Activated CD4-positive, CD25-positive, alpha-beta regulatory T cell treated with anti-CD3 and anti-CD28 coated beads, Interleukin-2, amount 50 U/mL, for 16 hours (primary cell): ENCODE data around the gene ADAM12.

Source experiments
- DNase-seq: peaks from one replicate; pipeline ENCODE4 v3.0.0-alpha.2; 2020; ENCODE audit warnings: low read depth, low spot score

Gene ADAM12

DNA sequence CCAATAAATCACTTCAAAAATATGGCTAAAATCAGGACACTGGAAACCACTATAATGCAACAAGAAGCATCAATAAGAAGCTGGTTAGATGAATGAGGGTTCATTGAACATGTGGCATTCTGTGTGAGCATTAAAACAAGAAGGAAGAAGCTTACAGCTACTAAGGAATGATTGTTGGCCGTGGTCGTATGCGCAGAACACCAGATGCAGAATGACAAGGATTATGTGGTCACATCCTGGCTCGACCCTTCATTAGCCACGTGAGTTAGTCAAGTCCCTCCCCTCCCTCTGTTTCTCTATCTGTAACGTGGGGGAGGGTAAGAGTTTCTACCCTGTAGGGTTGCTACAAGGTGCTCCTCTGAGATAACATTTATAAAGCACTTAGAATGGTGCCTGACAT is 174.3 kb downstream of the ADAM12 start:
- DNase-seq: no peak

DNA sequence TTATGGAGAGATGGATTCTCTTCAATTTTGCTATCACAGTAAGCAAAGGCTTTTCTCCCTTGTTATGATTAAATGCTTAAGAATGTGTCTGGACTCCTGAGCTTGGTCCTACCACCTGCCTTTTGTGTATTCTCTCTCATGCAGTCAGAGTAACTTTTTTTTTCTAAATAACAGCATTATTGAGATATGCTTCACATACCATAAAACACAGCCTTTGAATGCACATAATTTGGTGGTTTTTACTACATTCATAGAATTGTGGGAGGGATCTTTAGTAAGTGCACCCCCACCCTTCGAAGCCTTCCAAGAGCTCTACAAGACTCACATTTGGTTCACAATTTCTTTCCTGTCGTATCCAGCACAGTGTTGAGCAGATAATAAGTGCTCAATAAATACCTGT is 175.5 kb downstream of the ADAM12 start:
- no peak for DNase-seq

- no peak for DNase-seq
Measured at GRCh38 chr10:126210051-126210651, 178.1 kb downstream of the ADAM12 start.

DNA sequence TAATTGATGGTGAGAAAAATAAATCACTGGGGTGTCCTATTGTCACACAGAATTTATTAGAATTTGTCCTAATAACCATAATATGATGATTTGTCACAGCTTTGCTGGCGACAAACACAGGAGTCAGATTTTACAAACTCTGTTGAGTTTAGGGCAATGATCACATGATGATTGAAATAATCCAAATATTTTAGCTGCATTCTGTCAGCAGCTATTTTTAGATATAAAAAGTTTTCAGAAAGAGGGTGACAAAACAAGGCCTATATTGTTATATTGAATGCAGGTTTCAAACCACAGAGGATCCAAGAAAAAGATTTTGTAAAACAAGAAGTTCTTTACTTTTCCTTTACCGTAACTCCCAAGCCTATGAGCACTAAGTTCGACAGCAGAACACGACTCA is 178.8 kb downstream of the ADAM12 start:
- DNase-seq: no peak

GRCh38 chr10:126208726-126209302 is 179.5 kb downstream of the ADAM12 start:
- DNase-seq: no peak

GRCh38 chr10:126207851-126208250 is 180.4 kb downstream of the ADAM12 start:
- DNase-seq: no peak

DNA sequence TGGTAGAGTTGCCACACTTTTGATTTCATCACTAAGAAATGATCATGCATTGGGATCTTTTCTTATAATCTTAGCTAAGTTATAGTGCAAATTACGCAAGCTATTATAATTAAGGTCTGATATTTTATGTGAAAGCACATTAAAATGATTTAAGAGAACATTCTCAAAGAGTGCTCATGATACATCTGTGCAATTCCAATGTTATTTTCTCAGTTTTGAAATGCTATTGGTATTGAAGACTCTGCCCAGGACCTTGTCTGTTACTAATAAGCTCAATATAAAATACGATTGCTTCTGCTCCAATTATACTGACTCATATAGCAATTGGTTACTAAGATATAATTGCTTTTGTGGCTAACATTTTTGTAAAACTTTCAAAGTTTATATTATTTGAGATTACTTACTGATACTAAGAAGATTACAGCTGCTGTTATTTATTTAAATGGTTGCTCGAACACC is 180.9 kb downstream of the ADAM12 start:
- DNase-seq: no peak

DNA sequence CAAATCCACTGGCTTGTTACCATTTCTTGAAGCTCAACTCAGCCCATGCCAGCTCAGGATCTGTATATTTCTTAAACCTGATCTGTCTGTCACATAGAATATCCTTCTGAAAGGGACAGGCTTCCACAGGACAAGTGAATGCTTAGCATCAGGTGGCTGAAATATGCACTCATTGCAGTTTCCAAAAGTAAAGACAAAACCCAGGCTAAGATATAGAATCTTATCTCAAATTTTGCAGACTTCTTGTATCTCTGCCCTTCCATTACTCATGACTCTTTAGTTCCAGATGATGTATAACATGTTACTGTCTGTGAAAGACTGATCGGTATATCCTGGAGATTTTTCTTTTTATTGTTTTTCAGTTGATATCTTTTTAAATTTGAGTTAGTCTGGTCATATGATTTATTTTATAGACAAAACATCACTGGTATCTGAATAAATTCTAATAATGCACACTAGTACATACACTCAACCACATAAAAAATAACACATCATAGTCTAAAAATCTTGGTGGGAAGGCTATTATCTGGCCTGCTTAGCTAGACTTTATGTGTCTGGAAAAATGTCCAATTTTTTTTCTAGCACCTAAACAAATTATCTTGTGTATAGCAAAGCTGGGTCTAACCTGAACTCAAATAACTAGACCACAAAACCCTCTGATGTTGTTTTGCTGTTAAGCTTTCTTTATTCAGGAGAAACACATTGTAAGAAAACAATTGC is 182.6 kb downstream of the ADAM12 start:
- DNase-seq: no peak

- DNase-seq: no peak
Measured at GRCh38 chr10:126204320-126204719, 184.0 kb downstream of the ADAM12 start.

DNA sequence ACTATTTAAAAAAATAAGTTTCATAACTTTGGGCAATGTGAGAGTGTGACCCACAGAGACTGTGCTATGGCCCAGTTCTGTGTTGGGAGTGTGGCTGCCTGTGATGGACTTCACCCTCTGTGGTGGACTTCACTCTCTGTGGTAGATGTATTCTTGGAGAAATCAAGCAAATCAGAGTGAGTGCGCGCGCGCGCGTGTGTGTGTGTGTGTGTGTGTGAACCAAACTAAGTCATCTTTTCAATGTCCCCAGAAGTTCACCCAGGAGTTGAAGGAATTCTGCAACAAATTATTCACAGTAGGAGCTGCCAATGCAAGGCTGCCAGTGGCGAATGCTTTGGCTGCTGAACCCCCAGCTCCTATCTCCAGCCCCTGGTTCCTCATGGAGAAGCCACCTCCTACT is 184.5 kb downstream of the ADAM12 start:
- DNase-seq: no peak

DNA sequence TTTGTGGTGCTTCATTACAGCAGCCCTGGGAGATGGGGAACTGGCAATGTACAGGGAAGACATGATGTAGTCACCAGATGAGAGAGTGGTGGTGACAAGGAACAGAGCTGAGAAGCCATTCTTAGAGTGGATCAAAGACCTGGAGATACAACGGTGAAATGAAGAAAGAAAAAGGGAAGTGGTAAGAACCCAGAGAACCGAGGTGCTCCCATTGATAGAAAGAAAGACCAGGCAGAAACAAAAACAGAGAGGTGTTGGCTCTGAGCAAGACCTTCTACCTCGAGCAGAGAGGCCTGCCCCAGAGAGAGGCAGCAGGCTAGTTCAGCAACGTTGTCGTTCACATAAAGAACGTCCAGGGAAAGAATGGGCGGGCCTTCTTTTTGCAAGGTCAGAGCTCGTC is 186.7 kb downstream of the ADAM12 start:
- no peak for DNase-seq

DNA sequence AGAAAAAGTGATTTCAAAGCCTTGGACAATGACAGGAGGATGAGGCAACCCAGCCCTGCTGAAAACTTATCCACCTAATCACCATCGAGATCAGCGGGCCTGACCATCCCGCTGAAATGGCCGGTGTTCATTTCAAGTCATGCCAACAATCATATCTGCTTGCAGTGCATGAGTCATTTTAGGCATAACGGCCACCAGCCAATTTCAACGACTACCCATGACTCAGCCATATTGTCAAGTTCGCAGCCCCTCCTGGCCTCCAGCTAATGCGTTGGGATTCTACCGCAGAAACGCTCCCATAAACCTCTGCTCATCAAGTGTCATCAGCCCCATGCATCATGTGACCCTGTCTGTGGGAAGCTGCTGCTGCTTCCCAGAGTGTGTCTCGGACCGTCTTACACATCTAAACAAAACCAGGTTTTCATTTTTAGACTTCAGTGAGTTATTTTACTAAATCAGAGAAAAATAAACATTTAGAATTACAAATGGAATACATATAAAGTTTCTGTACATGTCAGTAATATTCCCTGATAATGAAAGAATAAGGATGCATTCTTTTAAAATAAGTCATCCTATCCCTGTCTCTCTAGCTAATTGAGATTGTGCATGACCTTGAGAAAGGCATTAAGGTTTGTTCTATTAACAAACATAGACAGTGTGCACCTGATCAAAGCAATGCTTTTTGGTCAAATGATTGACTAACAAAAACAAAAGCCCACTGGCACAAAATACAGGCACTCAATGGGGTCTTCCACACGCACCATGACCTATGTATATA is 188.9 kb downstream of the ADAM12 start:
- no peak for DNase-seq

DNA sequence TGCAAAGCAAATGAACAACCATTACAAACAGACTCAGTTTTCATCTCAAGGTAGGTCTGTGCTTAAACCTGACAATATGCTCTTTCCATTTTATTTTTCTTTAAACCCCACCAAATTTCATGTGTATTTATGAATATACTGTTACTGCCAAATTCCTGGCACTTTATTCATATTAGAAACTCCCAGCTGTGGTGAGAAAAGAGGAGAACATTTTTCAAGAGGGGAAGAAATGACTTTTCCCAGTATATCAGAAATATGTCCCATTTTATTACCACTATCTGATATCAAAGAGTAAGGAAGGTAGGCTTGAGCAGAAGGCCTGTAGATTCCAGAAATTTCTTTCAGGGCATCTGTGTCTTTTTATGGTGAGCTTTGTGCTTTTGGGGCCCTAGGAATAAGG is 189.6 kb downstream of the ADAM12 start:
- no peak for DNase-seq

DNA sequence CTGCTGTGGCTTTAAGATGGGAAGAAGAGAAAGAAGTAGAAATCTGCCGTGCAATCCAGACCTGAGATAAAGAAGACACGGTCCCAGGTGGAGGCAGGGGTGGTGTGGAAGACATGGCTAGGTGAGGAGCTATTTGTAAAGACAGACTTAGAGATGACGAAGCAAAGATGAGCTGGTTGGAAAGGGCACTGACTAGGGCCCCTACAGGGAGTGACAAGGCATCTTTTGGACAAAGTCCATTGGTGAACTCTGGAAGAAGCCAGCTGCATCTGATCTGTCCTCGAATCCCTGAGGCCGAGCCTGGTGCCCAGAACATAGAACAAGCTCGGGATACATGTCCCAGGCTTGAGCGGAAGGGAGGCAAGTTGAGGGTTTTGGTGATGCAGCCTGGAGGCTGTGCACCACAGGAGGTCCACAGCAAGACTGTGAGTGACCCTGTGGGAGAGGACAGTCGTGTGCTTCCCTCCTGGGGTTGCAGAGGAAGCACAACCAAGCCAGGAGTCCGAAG is 191.2 kb downstream of the ADAM12 start:
- DNase-seq: no peak

DNA sequence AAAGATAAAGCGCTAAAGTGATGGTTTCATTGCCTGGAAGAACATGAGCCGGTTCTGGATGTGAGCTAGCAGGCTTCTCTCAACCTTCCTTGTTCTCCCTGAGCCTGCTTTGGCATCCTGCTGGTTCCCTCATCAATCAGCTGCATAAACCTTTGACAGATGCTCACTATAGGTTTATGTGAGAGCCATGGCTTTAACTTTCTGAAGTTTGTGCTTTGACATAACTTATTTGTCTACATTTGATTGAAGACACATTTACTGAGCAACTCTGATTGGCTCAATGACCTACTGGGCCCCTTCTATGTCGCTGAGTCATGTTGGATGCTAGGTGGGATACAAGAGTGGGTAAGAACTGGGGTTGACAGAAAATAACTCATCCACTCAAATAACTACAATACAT is 192.0 kb downstream of the ADAM12 start:
- DNase-seq: no peak

- no peak for DNase-seq
Measured at GRCh38 chr10:126191192-126191591, 197.1 kb downstream of the ADAM12 start.

DNA sequence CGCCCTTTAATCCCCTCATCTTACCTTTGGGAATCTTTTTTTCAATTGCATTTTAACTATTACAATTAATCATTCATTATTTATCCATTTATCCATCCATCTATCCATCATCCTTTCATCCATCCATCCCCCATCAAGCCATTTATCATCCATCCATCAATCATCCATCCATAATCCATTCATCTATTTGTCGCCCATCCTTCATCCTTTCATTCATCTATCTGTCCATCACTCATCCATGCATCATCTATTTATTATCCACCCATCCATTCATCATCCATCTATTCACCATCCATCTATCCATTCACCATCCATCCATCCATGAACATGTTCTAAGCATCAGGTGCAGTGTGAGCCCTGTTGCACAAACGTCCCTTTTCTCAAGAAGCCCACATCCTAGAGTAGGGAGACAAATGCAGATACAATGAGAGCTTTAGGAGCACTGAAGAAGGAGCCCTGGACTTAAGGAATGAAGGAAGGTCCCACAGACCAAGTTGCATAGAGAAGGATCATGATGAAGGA is 199.5 kb downstream of the ADAM12 start:
- DNase-seq: no peak

DNA sequence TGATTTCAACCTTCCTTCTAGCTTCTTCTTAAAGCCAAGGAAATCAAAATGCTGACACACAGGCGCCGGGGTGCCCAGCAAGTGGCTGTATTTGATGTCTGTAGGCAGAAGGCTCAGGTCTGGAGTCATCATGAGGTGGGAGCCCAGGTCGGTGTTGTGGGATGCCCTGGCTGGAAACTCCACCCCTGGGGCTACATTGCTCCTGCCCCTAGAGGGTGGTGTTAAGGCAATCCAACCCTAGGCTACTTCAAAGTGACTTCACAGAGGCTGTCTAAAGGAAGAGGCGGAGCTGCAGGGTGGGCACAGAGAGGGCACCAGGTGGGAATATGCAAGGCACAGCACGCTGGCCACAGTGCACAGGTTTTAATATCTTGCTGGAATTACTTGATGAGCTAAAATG is 200.9 kb downstream of the ADAM12 start:
- DNase-seq: no peak

DNA sequence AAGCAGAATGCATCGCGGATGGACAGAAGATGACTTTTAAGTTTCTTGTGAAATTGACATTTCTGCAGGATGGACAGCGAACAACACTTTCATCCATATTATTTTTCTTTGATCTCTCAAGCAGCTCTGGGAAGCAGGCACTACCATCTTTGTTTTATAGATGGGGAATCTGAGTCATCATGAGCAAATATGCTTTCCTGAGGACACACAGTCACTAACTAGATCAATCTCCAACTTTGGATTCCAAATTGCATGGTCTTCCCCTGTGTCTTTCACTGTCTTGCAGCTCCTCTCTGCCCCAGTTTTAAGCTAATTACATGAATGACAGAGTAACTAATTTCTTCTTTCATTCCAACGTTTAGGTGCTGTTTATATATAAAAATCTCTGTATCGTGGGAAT is 201.5 kb downstream of the ADAM12 start:
- no peak for DNase-seq

GRCh38 chr10:126185676-126186447 is 202.4 kb downstream of the ADAM12 start:
- DNase-seq: no peak

GRCh38 chr10:126181626-126182025 is 206.7 kb downstream of the ADAM12 start:
- DNase-seq: no peak
